RWPE1 (cell line): ENCODE measurements around the gene HIVEP3.

ENCODE experiments used
- CTCF ChIA-PET: fragments of 350-600 bp; sonication (Branson Sonifier 250); formaldehyde crosslinking; extraction: SDS; loops from one replicate; lab custom pipeline; 2021; lab: Yijun Ruan, JAX
- POLR2A ChIA-PET: fragments of 400-600 bp; formaldehyde crosslinking; extraction: SDS; loops from one replicate; lab custom pipeline; 2020; ENCODE audit warnings: antibody characterized with exemption; ENCODE audit not compliant: low non-redundant PET; lab: Yijun Ruan, JAX
- DNase-seq: peaks from one replicate; pipeline ENCODE4 v3.0.0; 2012; ENCODE audit warnings: low spot score
- H3K27ac ChIP-seq: fragments of 450-650 bp; 2 replicates; pipeline ENCODE4 v1.5.1; 2017
- CTCF ChIP-seq: fragments of 450-650 bp; conservative IDR thresholded peaks from 2 replicates; pipeline ENCODE4 v1.5.1; 2017; ENCODE audit warnings: low read depth, mild to moderate bottlenecking

The HIVEP3 gene

GRCh38 chr1:41888756-41889155, 30.0 kb downstream of the HIVEP3 start:
- ChIA-PET CTCF (no interaction called here), POLR2A (no interaction called here)
- H3K27ac ChIP-seq, result no peak overlapping the region
- TF ChIP-seq CTCF, result no peak
- DNase-seq, result no peak

DNA sequence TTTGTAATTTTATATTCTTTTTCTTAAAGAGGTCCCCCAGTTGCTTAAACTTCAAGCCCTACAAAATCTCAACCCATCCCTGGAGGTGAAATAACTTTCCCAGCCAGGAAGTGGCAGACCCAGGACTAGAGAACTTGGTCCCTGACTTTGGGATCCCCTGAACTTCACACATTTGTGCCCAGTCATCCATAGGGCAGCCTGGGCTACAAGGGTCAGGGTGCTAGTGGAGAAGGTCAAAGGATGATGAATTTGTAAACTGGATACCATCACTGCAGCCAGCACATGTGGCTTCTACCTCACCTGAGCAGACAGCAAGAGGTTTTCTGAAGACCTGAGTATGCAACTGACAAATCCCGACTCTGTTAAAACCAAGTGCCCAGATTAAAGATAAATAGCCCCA, 31.4 kb downstream of the HIVEP3 start:
- CTCF ChIA-PET, result no interaction called here
- no peak for DNase-seq
- POLR2A ChIA-PET, result no interaction called here
- H3K27ac ChIP-seq, result no peak overlapping the region
- TF ChIP-seq CTCF, result no peak

DNA sequence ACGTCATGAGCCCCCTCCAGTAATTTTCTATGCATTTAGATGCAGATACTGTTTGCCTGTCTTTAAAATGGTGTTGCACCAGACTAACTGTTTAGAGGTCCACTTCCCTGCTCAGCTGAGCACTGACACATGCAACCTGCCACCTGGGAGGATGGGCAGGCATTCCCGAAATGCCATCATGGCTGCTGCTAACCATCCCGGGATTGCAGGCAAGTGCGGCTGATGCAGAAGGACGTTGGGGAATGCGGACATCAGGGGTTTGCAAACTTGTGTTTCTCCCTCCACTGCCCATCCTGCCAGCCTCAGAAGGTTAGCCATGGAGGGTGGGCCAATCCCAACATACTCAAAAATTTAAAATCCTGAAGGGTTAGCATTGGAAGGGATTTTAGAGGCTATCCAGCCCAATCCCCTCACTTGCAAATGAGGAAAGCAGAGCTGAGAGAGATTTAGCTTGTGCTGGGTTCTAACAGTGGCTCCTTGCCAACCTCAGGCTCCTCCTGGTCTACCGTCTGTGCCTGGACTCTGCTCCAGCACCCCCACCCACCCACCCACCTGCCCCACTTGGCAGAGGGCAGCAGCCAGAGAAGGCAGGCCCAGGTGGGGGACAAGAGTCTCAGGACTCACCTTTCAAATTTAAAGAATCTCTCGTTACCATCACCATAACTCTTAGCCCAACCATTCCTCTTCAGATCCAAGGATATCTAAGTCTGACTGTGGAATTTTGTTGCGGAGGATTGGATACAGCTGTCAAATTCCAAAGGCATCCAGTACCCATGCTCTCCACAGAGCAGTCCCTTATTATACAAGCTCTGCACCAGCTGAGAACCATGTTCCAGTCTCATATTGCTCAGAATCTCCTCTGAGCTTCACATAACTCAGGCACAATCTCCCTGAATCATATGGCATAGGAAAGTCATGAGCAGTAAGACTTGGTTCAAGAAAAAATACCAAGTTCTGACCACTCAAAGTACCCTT, 34.2 kb downstream of the HIVEP3 start:
- TF ChIP-seq CTCF, result no peak
- ChIA-PET POLR2A (no interaction called here), CTCF (interaction anchor here (0.7 kb wide), 1 partner anchor 240 kb away, joined by 4 read pairs; no protein-coding TSS in a partner anchor)
- no peak for DNase-seq
- H3K27ac ChIP-seq, result no peak overlapping the region

GRCh38 chr1:41883507-41883906, 35.2 kb downstream of the HIVEP3 start:
- no peak for TF ChIP-seq CTCF
- ChIA-PET POLR2A (no interaction called here), CTCF (interaction anchor here (0.9 kb wide), 1 partner anchor 261 kb away, joined by 3 read pairs; no protein-coding TSS in a partner anchor)
- DNase-seq, result no peak
- no peak overlapping the region for H3K27ac ChIP-seq

DNA sequence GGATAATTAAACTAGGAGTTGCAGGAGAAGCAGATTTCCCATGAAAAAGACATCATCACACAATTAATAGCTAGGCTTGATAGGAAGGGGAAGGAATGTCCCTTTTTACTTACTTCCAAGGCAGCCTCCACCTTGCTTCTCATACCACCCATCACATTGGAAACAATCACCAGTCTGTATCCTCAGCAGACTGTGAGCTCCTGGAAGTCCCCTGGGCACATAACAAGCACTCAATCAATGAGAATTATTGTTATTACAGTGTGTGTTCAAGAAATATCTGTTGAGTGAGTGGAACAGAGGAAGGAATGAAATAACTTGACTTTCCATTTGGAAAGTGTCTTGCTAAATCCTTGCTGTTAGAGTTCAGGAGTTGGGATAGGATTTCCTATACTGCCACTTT, 36.2 kb downstream of the HIVEP3 start:
- POLR2A ChIA-PET, result no interaction called here
- CTCF ChIA-PET, result no interaction called here
- no peak for TF ChIP-seq CTCF
- DNase-seq, result no peak
- no peak overlapping the region for H3K27ac ChIP-seq

DNA sequence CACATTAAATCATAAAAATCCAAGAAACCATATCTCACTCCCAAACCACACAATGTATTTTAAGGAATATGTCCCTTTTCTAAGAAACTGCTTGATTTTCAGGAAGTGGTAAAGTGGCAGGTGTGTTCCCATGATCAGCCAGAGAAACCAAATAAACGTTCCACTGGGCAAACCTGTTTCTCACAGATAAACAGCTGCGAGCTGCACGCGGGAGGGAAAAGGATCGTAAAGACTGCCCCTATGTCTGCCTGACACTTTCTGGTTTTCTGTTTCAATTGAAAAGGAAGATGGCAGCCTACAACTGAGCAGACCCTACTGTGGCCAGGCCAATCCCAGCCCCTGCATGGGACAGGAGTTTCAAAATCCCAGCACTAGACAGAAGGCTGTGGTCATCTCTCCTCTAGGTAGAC, 36.6 kb downstream of the HIVEP3 start:
- CTCF ChIA-PET, result no interaction called here
- no peak for TF ChIP-seq CTCF
- H3K27ac ChIP-seq, result no peak overlapping the region
- no peak for DNase-seq
- POLR2A ChIA-PET, result no interaction called here
